ENCODE data around the gene KCNIP3. TPM values are rescaled to one million over a fixed set of nuclear protein-coding genes. Genes with fewer than 3 reads are reported as not detected.

Gene KCNIP3
- total RNA-seq, 3 donors from 2014 or later (not counting 1 experiment from before 2014, with no cell fraction given): 0.52 to 1.4 TPM; not detected in 1

GRCh38 chr2:95314964-95315611, 17.9 kb downstream of the KCNIP3 start:
- no peaks in the 10 kb centered on the region for H3K9me3 Mint-ChIP-seq
- DNase-seq (peak in 1 of 2 donors; percentile 19), ATAC-seq (no peak)
- H3K27me3 Mint-ChIP-seq (ENCODE audit: low read depth in 2 of 2): peaks cover 0 to 3% of the 10 kb centered on the region in 2 donors
- Histone ChIP-seq H3K4me3 (ENCODE audit: low read length) (no peak overlapping the region), H3K36me3 (ENCODE audit: control insufficient read depth, insufficient read depth, low read length) (no peaks in the 10 kb centered on the region), H3K27me3 (ENCODE audit: control insufficient read depth, insufficient read depth, low read length) (no peaks in the 10 kb centered on the region), H3K4me1 (ENCODE audit: control insufficient read depth, insufficient read depth, low read length) (no peaks in the 10 kb centered on the region), H3K9me3 (ENCODE audit: control insufficient read depth, insufficient read depth, low read length) (no peaks in the 10 kb centered on the region), H3K27ac (ENCODE audit: low read length) (no peak overlapping the region)
- H3K36me3 Mint-ChIP-seq: no peaks in the 10 kb centered on the region
- no peak overlapping the region for H3K4me3 Mint-ChIP-seq
- 84% methylated on average over 16 of the region's 16 CpGs for WGBS (ENCODE audit: insufficient coverage)
- H3K4me1 Mint-ChIP-seq: no peaks in the 10 kb centered on the region
- no peak for TF ChIP-seq CTCF (IDR thresholded peaks at IDR 0.05)
- intact Hi-C loops (cut with micrococcal nuclease): no loop called here
- no peak overlapping the region for H3K27ac Mint-ChIP-seq

- 85% methylated on average over 19 of the region's 19 CpGs for WGBS (ENCODE audit: insufficient coverage)
- no peak for DNase-seq
- no peak overlapping the region for H3K4me3 Mint-ChIP-seq
- H3K27me3 ChIP-seq (ENCODE audit: control insufficient read depth, insufficient read depth, low read length): no peaks in the 10 kb centered on the region
- H3K4me3 ChIP-seq (ENCODE audit: low read length): no peak overlapping the region
- H3K9me3 Mint-ChIP-seq: no peaks in the 10 kb centered on the region
- H3K9me3 ChIP-seq (ENCODE audit: control insufficient read depth, insufficient read depth, low read length): no peaks in the 10 kb centered on the region
- H3K36me3 Mint-ChIP-seq: no peaks in the 10 kb centered on the region
- H3K4me1 Mint-ChIP-seq: no peaks in the 10 kb centered on the region
- no peak overlapping the region for H3K27ac Mint-ChIP-seq
- no peaks in the 10 kb centered on the region for H3K4me1 ChIP-seq (ENCODE audit: control insufficient read depth, insufficient read depth, low read length)
- H3K27me3 Mint-ChIP-seq (ENCODE audit: low read depth in 2 of 2): peaks cover 0 to 3% of the 10 kb centered on the region in 2 donors
- no peak for TF ChIP-seq CTCF (IDR thresholded peaks at IDR 0.05)
- intact Hi-C loops (cut with micrococcal nuclease): no loop called here
- no peaks in the 10 kb centered on the region for H3K36me3 ChIP-seq (ENCODE audit: control insufficient read depth, insufficient read depth, low read length)
- no peak overlapping the region for H3K27ac ChIP-seq (ENCODE audit: low read length)
- no peak for ATAC-seq
Measured at GRCh38 chr2:95315801-95316411, 18.8 kb downstream of the KCNIP3 start.

GRCh38 chr2:95316466-95317122, 19.4 kb downstream of the KCNIP3 start:
- intact Hi-C loops (cut with micrococcal nuclease): no loop called here
- no peaks in the 10 kb centered on the region for H3K9me3 Mint-ChIP-seq
- no peaks in the 10 kb centered on the region for H3K4me1 Mint-ChIP-seq
- Histone ChIP-seq H3K9me3 (ENCODE audit: control insufficient read depth, insufficient read depth, low read length) (no peaks in the 10 kb centered on the region), H3K27ac (ENCODE audit: low read length) (no peak overlapping the region), H3K27me3 (ENCODE audit: control insufficient read depth, insufficient read depth, low read length) (no peaks in the 10 kb centered on the region), H3K4me3 (ENCODE audit: low read length) (no peak overlapping the region), H3K36me3 (ENCODE audit: control insufficient read depth, insufficient read depth, low read length) (no peaks in the 10 kb centered on the region), H3K4me1 (ENCODE audit: control insufficient read depth, insufficient read depth, low read length) (no peaks in the 10 kb centered on the region)
- no peak overlapping the region for H3K4me3 Mint-ChIP-seq
- TF ChIP-seq CTCF (IDR thresholded peaks at IDR 0.05): no peak
- WGBS (ENCODE audit: insufficient coverage): 70% methylated on average over 8 of the region's 8 CpGs
- DNase-seq (no peak), ATAC-seq (no peak)
- H3K27ac Mint-ChIP-seq: no peak overlapping the region
- H3K27me3 Mint-ChIP-seq (ENCODE audit: low read depth in 2 of 2): peaks cover 0 to 3% of the 10 kb centered on the region in 2 donors
- no peaks in the 10 kb centered on the region for H3K36me3 Mint-ChIP-seq

All from natural killer cell (primary cell).